Choroid plexus epithelial cell (primary cell): ENCODE results near the gene TPD52L2.
"Not testable (repeated sequence)": the region's sequence is repeated elsewhere in the genome, so short reads cannot be mapped to it uniquely, and the experiment has no call there.

Experiments used
- DNase-seq: peaks from one replicate; pipeline ENCODE4 v3.0.0-alpha.2; 2010; ENCODE audit warnings: low read depth
- H3K4me3 ChIP-seq: 2 replicates; pipeline ENCODE4 v1.5.1; 2011; ENCODE audit warnings: low read depth, mild to moderate bottlenecking, control low read depth, low read length, moderate library complexity
- CTCF ChIP-seq: conservative IDR thresholded peaks from 2 replicates; pipeline ENCODE4 v1.5.1; 2011; ENCODE audit warnings: low read depth, mild to moderate bottlenecking, control low read depth, inconsistent platforms, low read length, moderate library complexity

Gene TPD52L2

GRCh38 chr20:63917811-63918210 lies 52.7 kb downstream of the TPD52L2 start:
- no peak for DNase-seq
- TF ChIP-seq CTCF: no peak
- H3K4me3 ChIP-seq: no peak overlapping the region

- TF ChIP-seq CTCF: no peak
- DNase-seq: no peak
- no peak overlapping the region for H3K4me3 ChIP-seq
These were observed 54.1 kb downstream of the TPD52L2 start for GRCh38 chr20:63919130-63919529.

GRCh38 chr20:63920226-63920625 lies 55.2 kb downstream of the TPD52L2 start:
- H3K4me3 ChIP-seq: no peak overlapping the region
- no peak for TF ChIP-seq CTCF
- DNase-seq: no peak

GRCh38 chr20:63923651-63924050 lies 58.6 kb downstream of the TPD52L2 start:
- H3K4me3 ChIP-seq: no peak overlapping the region
- TF ChIP-seq CTCF: no peak

GRCh38 chr20:63924241-63924640 lies 59.2 kb downstream of the TPD52L2 start:
- no peak for DNase-seq
- no peak overlapping the region for H3K4me3 ChIP-seq
- no peak for TF ChIP-seq CTCF

More at GRCh38 chr20:63923651-63924050, 58.6 kb downstream of the TPD52L2 start:
- DNase-seq: no peak

GRCh38 chr20:63926298-63926697 lies 61.2 kb downstream of the TPD52L2 start:
- TF ChIP-seq CTCF: no peak
- no peak overlapping the region for H3K4me3 ChIP-seq
- DNase-seq: no peak

GRCh38 chr20:63929071-63929470 lies 64.0 kb downstream of the TPD52L2 start:
- no peak for TF ChIP-seq CTCF
- DNase-seq: no peak
- no peak overlapping the region for H3K4me3 ChIP-seq

- not testable (repeated sequence) for H3K4me3 ChIP-seq, DNase-seq
These were observed 64.4 kb downstream of the TPD52L2 start for GRCh38 chr20:63929473-63929883.
